Prostate gland (tissue), 2 donors: ENCODE data around the gene MCC. TPM values are rescaled to one million over a fixed set of nuclear protein-coding genes. Genes with fewer than 3 reads are reported as not detected.

Experiments used
- DNase-seq: peaks from one replicate; pipeline ENCODE4 v3.0.0-alpha.2; 2019; ENCODE audit warnings: low spot score
- H3K27ac ChIP-seq, 2 donors: fragments of 200-600 bp; sonication (generic); 2 replicates each; pipeline ENCODE4 v1.5.1; 2017 to 2019
- H3K27me3 ChIP-seq: fragments of 200-600 bp; sonication (generic); replicated peaks from 2 replicates; pipeline ENCODE4 v1.5.1; 2019; ENCODE audit not compliant: insufficient read depth
- H3K36me3 ChIP-seq, 2 donors: fragments of 200-600 bp; sonication (generic); 1 replicate in 1 of 2; 2 replicates in 1 of 2; pipeline versions ENCODE4 v1.5.1 to v1.8.1; 2017 to 2019
- H3K4me1 ChIP-seq: fragments of 200-600 bp; sonication (generic); replicated peaks from 2 replicates; pipeline ENCODE4 v1.5.1; 2019
- H3K4me3 ChIP-seq, 2 donors: fragments of 200-600 bp; sonication (generic); 2 replicates each; pipeline ENCODE4 v1.5.1; 2017 to 2019
- H3K9me3 ChIP-seq: fragments of 200-600 bp; sonication (generic); 2 replicates; pipeline ENCODE4 v1.5.1; 2017
- CTCF ChIP-seq, 4 experiments: fragments of 200-600 bp in 2 of 4; fragments of 450-650 bp in 2 of 4; sonication (generic) in 2 of 4; IDR thresholded peaks; 1 replicate in 3 of 4; 2 replicates in 1 of 4; pipeline ENCODE4 v1.5.1; 2016 to 2019; ENCODE audit warnings: antibody characterized with exemption in 4 of 4, mild to moderate bottlenecking in 2 of 4, moderate library complexity in 2 of 4
- POLR2A ChIP-seq: fragments of 450-650 bp; IDR thresholded peaks from one replicate; pipeline ENCODE4 v1.6.1; 2016; ENCODE audit warnings: antibody characterized with exemption, mild to moderate bottlenecking
- POLR2AphosphoS5 ChIP-seq: sonication (generic); formaldehyde crosslinking; IDR thresholded peaks from one replicate; pipeline ENCODE4 v1.6.1; 2017; ENCODE audit warnings: antibody characterized with exemption
- WGBS: methylation state at CpG from one replicate; pipeline ENCODE4 v1.1.5; 2018; 5-methylcytosine and 5-hydroxymethylcytosine counted together
- intact Hi-C: fragments of 100-400 bp; cut with DNase I; formaldehyde crosslinking; loops from one replicate; pipeline ENCODE4 v1.14.2; 2022
- total RNA-seq, 2 donors: library from RNA; depleted of rRNA; stranded (reverse); fragments of >200 nt; gene quantifications; one replicate each; pipeline ENCODE4 v1.1.0, GENCODE V29; 2016

MCC gene
- total RNA-seq, 2 donors from 2014 or later, result 41.5 to 54.1 TPM

GRCh38 chr5:113231653-113232000 is 256.6 kb downstream of the MCC start:
- H3K27ac ChIP-seq, result no peak overlapping the region
- no peaks in the 10 kb centered on the region for H3K4me1 ChIP-seq
- no peaks in the 10 kb centered on the region for H3K27me3 ChIP-seq
- H3K36me3 ChIP-seq, result no peaks in the 10 kb centered on the region
- 78% methylated on average over 1 of the region's 1 CpG for WGBS
- no peak for DNase-seq
- TF ChIP-seq POLR2A (no peak), CTCF (IDR thresholded peaks at IDR 0.05) (no peak), POLR2AphosphoS5 (no peak)
- intact Hi-C loops, result no loop called here
- no peaks in the 10 kb centered on the region for H3K9me3 ChIP-seq
- no peak overlapping the region for H3K4me3 ChIP-seq

- Histone ChIP-seq H3K27ac (no peak overlapping the region), H3K36me3 (no peaks in the 10 kb centered on the region), H3K27me3 (no peaks in the 10 kb centered on the region), H3K9me3 (no peaks in the 10 kb centered on the region), H3K4me1 (no peaks in the 10 kb centered on the region), H3K4me3 (no peak overlapping the region)
- intact Hi-C loops, result no loop called here
- TF ChIP-seq POLR2AphosphoS5, result no peak
- TF ChIP-seq CTCF (IDR thresholded peaks at IDR 0.05), result no peak
- TF ChIP-seq POLR2A, result no peak
- DNase-seq, result no peak
- 71% methylated on average over 4 of the region's 4 CpGs for WGBS
Observed at GRCh38 chr5:113230711-113231652, 257.3 kb downstream of the MCC start.

GRCh38 chr5:113227798-113228197 is 260.5 kb downstream of the MCC start:
- no peaks in the 10 kb centered on the region for H3K4me1 ChIP-seq

GRCh38 chr5:113226116-113226736 is 262.0 kb downstream of the MCC start:
- WGBS, result 94% methylated on average over 1 of the region's 1 CpG
- intact Hi-C loops, result no loop called here
- H3K36me3 ChIP-seq, result no peaks in the 10 kb centered on the region

More at GRCh38 chr5:113227798-113228197, 260.5 kb downstream of the MCC start:
- no peaks in the 10 kb centered on the region for H3K27me3 ChIP-seq
- intact Hi-C loops, result no loop called here
- no peaks in the 10 kb centered on the region for H3K36me3 ChIP-seq
- no peak for DNase-seq
- WGBS, result 79% methylated on average over 3 of the region's 3 CpGs
- no peaks in the 10 kb centered on the region for H3K9me3 ChIP-seq
- H3K4me3 ChIP-seq, result no peak overlapping the region
- TF ChIP-seq POLR2A, result no peak
- no peak for TF ChIP-seq POLR2AphosphoS5
- TF ChIP-seq CTCF (IDR thresholded peaks at IDR 0.05), result no peak
- no peak overlapping the region for H3K27ac ChIP-seq

More at GRCh38 chr5:113226116-113226736, 262.0 kb downstream of the MCC start:
- TF ChIP-seq POLR2AphosphoS5 (no peak), CTCF (IDR thresholded peaks at IDR 0.05) (no peak)
- Histone ChIP-seq H3K27ac (no peak overlapping the region), H3K9me3 (no peaks in the 10 kb centered on the region), H3K4me3 (no peak overlapping the region), H3K27me3 (no peaks in the 10 kb centered on the region), H3K4me1 (no peaks in the 10 kb centered on the region)
- DNase-seq, result no peak
